Keratinocyte (primary cell): Measurements from ENCODE around the gene ANKS1A. TPM values are rescaled to one million over a fixed set of nuclear protein-coding genes. Genes with fewer than 3 reads are reported as not detected.
"Not testable (repeated sequence)": the region's sequence is repeated elsewhere in the genome, so short reads cannot be mapped to it uniquely, and the experiment has no call there.

Experiments
- DNase-seq: peaks from one replicate; pipeline ENCODE4 v3.0.0-alpha.2; 2011; ENCODE audit warnings: low read depth, missing footprints, low spot score
- FAIRE-seq: peaks from 2 replicates; lab custom pipeline; 2011; peaks lifted over from hg19 to GRCh38; lab: Jason Lieb, UNC
- H2AFZ ChIP-seq: 2 replicates; pipeline ENCODE4 v1.6.0; 2012; ENCODE audit warnings: low read length, control low read depth, inconsistent platforms; ENCODE audit not compliant: control insufficient read depth
- H3K27ac ChIP-seq: 2 replicates; pipeline ENCODE4 v1.5.1; 2011; ENCODE audit warnings: low read length; ENCODE audit not compliant: control insufficient read depth, insufficient read depth
- H3K27me3 ChIP-seq: 3 replicates; pipeline ENCODE4 v1.6.0; 2011; ENCODE audit warnings: low read length; ENCODE audit not compliant: control insufficient read depth, insufficient read depth; ENCODE audit errors: extremely low read depth
- H3K36me3 ChIP-seq, 2 experiments: 2 replicates in 1 of 2; 3 replicates in 1 of 2; pipeline ENCODE4 v1.5.1; 2011; ENCODE audit warnings: low read length in 2 of 2, mild to moderate bottlenecking in 1 of 2; ENCODE audit not compliant: control insufficient read depth in 2 of 2, insufficient read depth in 2 of 2; ENCODE audit errors: extremely low read depth in 1 of 2
- H3K4me1 ChIP-seq: 3 replicates; pipeline ENCODE4 v1.5.1; 2011; ENCODE audit warnings: low read length; ENCODE audit not compliant: control insufficient read depth, insufficient read depth; ENCODE audit errors: extremely low read depth
- H3K4me2 ChIP-seq: 3 replicates; pipeline ENCODE4 v1.6.0; 2011; ENCODE audit warnings: low read depth, low read length; ENCODE audit not compliant: control insufficient read depth, insufficient read depth; ENCODE audit errors: extremely low read depth
- H3K4me3 ChIP-seq, 3 experiments: fragments of 200-600 bp in 1 of 3; sonication (generic) in 1 of 3; 2 replicates in 2 of 3; 3 replicates in 1 of 3; pipeline ENCODE4 v1.5.1; 2011 to 2016; ENCODE audit warnings: low read length in 3 of 3, mild to moderate bottlenecking in 3 of 3, control low read depth in 2 of 3, inconsistent platforms in 1 of 3, low read depth in 1 of 3, mixed read lengths in 1 of 3, mixed run types in 1 of 3, moderate library complexity in 1 of 3; ENCODE audit not compliant: control insufficient read depth in 2 of 3, insufficient read depth in 2 of 3; ENCODE audit errors: extremely low read depth in 1 of 3
- H3K79me2 ChIP-seq: 2 replicates; pipeline ENCODE4 v1.6.0; 2012; ENCODE audit warnings: low read length; ENCODE audit not compliant: control insufficient read depth, insufficient read depth
- H3K9ac ChIP-seq: 3 replicates; pipeline ENCODE4 v1.6.0; 2011; ENCODE audit warnings: low read length; ENCODE audit not compliant: control insufficient read depth, insufficient read depth; ENCODE audit errors: extremely low read depth
- H3K9me1 ChIP-seq: 3 replicates; pipeline ENCODE4 v1.6.0; 2011; ENCODE audit warnings: low read length; ENCODE audit not compliant: control insufficient read depth, insufficient read depth; ENCODE audit errors: extremely low read depth
- H3K9me3 ChIP-seq: 2 replicates; pipeline ENCODE4 v1.5.1; 2012; ENCODE audit warnings: low read depth, low read length; ENCODE audit not compliant: control insufficient read depth
- H4K20me1 ChIP-seq: 3 replicates; pipeline ENCODE4 v1.6.0; 2011; ENCODE audit warnings: low read length; ENCODE audit not compliant: control insufficient read depth, insufficient read depth; ENCODE audit errors: extremely low read depth
- CTCF ChIP-seq, 3 experiments: IDR thresholded peaks in 1 of 3; conservative IDR thresholded peaks in 1 of 3; optimal IDR thresholded peaks in 1 of 3; 2 replicates in 2 of 3; 3 replicates in 1 of 3; pipeline versions ENCODE3 to v1.5.1; 2011; ENCODE audit warnings: low read length in 3 of 3, mild to moderate bottlenecking in 3 of 3, moderate library complexity in 2 of 3, control low read depth in 1 of 3, inconsistent platforms in 1 of 3; ENCODE audit not compliant: insufficient read depth in 2 of 3; ENCODE audit errors: extremely low read depth in 1 of 3
- EZH2 ChIP-seq: IDR thresholded peaks from one replicate; pipeline ENCODE4 v1.6.1; 2012; ENCODE audit warnings: inconsistent platforms, mild to moderate bottlenecking, low read length, moderate library complexity
- dilution Hi-C: fragments of 300-500 bp; cut with MboI; formaldehyde crosslinking; loops from one replicate; pipeline ENCODE4 v1.7.0; 2020; ENCODE audit warnings: low sequenced_read_pairs; ENCODE audit not compliant: extremely low pct_ligation_motif_present
- polyA plus RNA-seq, 5 experiments: library from polyadenylated mRNA; depleted of rRNA in 3 of 5; stranded (reverse) in 3 of 5; stranded (forward) in 1 of 5; unstranded in 1 of 5; fragments of >200 nt; gene quantifications; 1 replicate in 1 of 5; 2 replicates in 3 of 5; 3 replicates in 1 of 5; pipeline versions ENCODE4 v1.2.1 to v1.2.3, GENCODE V29; 2011 to 2012; ENCODE audit warnings: missing spikeins in 2 of 5, low read depth in 1 of 5, low replicate concordance in 1 of 5

ANKS1A gene
- polyA plus RNA-seq, 1 donor (not counting 4 experiments of a cell fraction or from before 2014, with no cell fraction given), result 8.6 TPM

- Histone ChIP-seq H2AFZ (no peak overlapping the region), H3K4me1 (peaks cover 10% of the 10 kb centered on the region), H3K9me3 (no peaks in the 10 kb centered on the region), H3K9me1 (no peaks in the 10 kb centered on the region), H3K4me2 (no peak overlapping the region), H4K20me1 (no peaks in the 10 kb centered on the region), H3K27me3 (no peaks in the 10 kb centered on the region), H3K79me2 (peaks cover 44% of the 10 kb centered on the region), H3K9ac (no peak overlapping the region), H3K4me3 (no peak overlapping the region), H3K27ac (no peak overlapping the region), H3K36me3 (peaks cover under 1 to 5% of the 10 kb centered on the region in 2 experiments)
- TF ChIP-seq CTCF (optimal IDR thresholded peaks at IDR 0.05 in 1 of 3, IDR thresholded peaks at IDR 0.05 in 1 of 3, conservative IDR thresholded peaks at IDR 0.05 in 1 of 3; ENCODE audit: extremely low read depth in 1 of 3, insufficient read depth in 2 of 3, low read length in 3 of 3) (no peak), EZH2 (no peak)
- dilution Hi-C loops, result no loop called here
- FAIRE-seq, result no peak
- no peak for DNase-seq
Measured at GRCh38 chr6:34884996-34885395, 4.1 kb upstream of the ANKS1A start.

GRCh38 chr6:34885837-34886236 lies 3.2 kb upstream of the ANKS1A start:
- FAIRE-seq, H3K9me1 ChIP-seq, H4K20me1 ChIP-seq, H3K9me3 ChIP-seq, H3K9ac ChIP-seq, H2AFZ ChIP-seq, H3K27me3 ChIP-seq, H3K4me3 ChIP-seq, H3K36me3 ChIP-seq, H3K27ac ChIP-seq, H3K4me2 ChIP-seq, dilution Hi-C loops, DNase-seq: not testable (repeated sequence)
- H3K4me1 ChIP-seq, result peaks cover 15% of the 10 kb centered on the region
- H3K79me2 ChIP-seq, result peaks cover 47% of the 10 kb centered on the region
